ENCODE measurements around the gene GCNA. TPM values are rescaled to one million over a fixed set of nuclear protein-coding genes. Genes with fewer than 3 reads are reported as not detected.
A peak's percentile ranks its signal among the peaks of the same experiment; 100 is the strongest.

GCNA gene
- total and polyA plus RNA-seq, 10 of the 15 experiments (the other 5 are each of a cell fraction or from before 2014, with no cell fraction given): 0.37 to 1.6 (median 0.90) TPM

DNA sequence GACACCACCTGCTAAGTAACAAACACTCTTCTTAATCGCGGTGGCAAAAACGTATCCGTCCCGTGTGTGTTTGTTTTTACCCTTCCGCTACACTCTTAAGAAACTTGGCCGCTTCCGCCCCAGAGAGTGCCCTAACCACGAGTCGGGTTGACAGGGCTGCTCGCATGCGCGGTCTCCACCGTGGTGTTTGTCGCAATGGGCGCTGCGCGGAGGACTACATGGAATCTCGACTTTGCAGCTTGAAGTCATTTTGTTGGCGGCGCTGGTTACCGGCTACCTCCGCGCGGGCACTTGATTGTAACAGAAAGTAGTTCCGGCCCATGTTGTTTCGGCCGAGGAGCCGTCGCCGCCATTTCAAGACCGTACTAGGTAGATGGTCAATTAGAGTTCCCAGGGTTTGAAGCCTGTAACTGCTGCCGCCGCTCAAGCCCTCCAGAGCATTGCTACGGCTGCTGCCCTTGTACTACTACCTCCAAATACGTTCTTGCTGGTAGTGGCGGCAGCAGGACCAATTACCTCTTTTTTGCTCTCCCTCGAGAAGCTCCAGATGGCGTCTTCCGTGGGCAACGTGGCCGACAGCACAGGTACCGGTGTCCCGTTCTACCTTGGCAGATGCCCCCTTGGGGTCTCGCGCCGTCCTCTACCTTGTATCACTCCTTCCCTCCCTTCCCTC lies 45.3 kb upstream of the GCNA start, which contains the start of gene OGT:
Gene OGT (plus strand): TSS at position 352 of the 673 bp plus-strand sequence. CDS start 196 bp downstream, at position 548.
- Histone ChIP-seq H3K4me3 (peak within 1 kb of the TSS; percentile 71), H3K27me3 (replicated peaks in 1 of 2; ENCODE audit: control insufficient read depth in 2 of 2, insufficient read depth in 2 of 2, low read length in 1 of 2) (no peaks in the 10 kb centered on the region), H2AFZ (ENCODE audit: control insufficient read depth, low read depth, low read length) (peak within 1 kb of the TSS; percentile 64), H3K9me3 (replicated peaks; ENCODE audit: control insufficient read depth, insufficient read depth, low read length) (no peaks in the 10 kb centered on the region; the same call in 2 of the 3 replicates), H3K27ac (ENCODE audit: control insufficient read depth, insufficient read depth) (peak within 1 kb of the TSS; percentile 83), H3K36me3 (ENCODE audit: control insufficient read depth in 2 of 2, insufficient read depth in 2 of 2, low read length in 1 of 2) (no peaks in the 10 kb centered on the region), H3K4me1 (ENCODE audit: control insufficient read depth, insufficient read depth, low read length) (0 out of 2 replicates have a peak, but pooled peaks cover 3% of the 10 kb centered on the region), H3K9ac (ENCODE audit: control insufficient read depth, insufficient read depth, low read length) (peak within 1 kb of the TSS; percentile 87), H3K79me2 (ENCODE audit: control insufficient read depth, insufficient read depth, low read length) (peaks cover 49% of the 10 kb centered on the region), H4K20me1 (ENCODE audit: control insufficient read depth, insufficient read depth) (peaks cover 2% of the 10 kb centered on the region; the same call in 1 of the 2 replicates), H3K4me2 (ENCODE audit: control insufficient read depth, insufficient read depth) (peak within 1 kb of the TSS; percentile 75)
- in situ Hi-C loops (cut with MboI): loop anchor here (10.0 kb wide), 1 partner anchor 338 kb away; no protein-coding TSS in a partner anchor
- ChIA-PET CTCF (interaction anchor here (1.0 to 2.3 kb wide), 8 partner anchors 18 to 278 kb away, joined by 3 to 7 read pairs (median 5); no protein-coding TSS in a partner anchor), POLR2A (interaction anchor here (0.6 to 2.3 kb wide), 9 partner anchors 9 to 89 kb away, joined by 3 to 10 read pairs (median 4); no protein-coding TSS in a partner anchor), SMC1A (ENCODE audit: uncharacterized antibody, unreplicated experiment) (interaction anchor here (0.7 to 7.2 kb wide), 13 partner anchors 10 to 167 kb away, joined by 3 to 51 read pairs (median 5); partner anchors contain the start of genes CXCR3 and TAF1), RAD21 (ENCODE audit: unreplicated experiment) (interaction anchor here (1.0 to 2.9 kb wide), 7 partner anchors 19 to 249 kb away, joined by 4 to 10 read pairs (median 6); partner anchors contain the start of genes NONO and TAF1)
- peak; percentile 79 for DNase-seq (ENCODE audit: low read depth, low spot score)
- BruUV-seq (replicated peaks): no TSS peak
- WGBS (ENCODE audit: insufficient coverage, insufficient replicate concordance, low lambda C conversion rate, missing lambda C conversion rate): 26% methylated on average over 47 of the region's 47 CpGs
- intact Hi-C loops (cut with micrococcal nuclease; ENCODE audit: unreplicated experiment): loop anchor here (1.0 to 5.0 kb wide), 2 partner anchors 19 to 166 kb away; partner anchors contain the start of gene TAF1
- no peak for FAIRE-seq
- ATAC-seq: peak; percentile 86
- TF ChIP-seq PAX5 (IDR thresholded peaks at IDR 0.05; ENCODE audit: borderline replicate concordance, low read depth, low read length) (no peak), EED (IDR thresholded peaks at IDR 0.05; ENCODE audit: low read depth) (peak; percentile 36; the same call in 1 of the 2 replicates), RAD51 (IDR thresholded peaks at IDR 0.05) (no peak), CHD2 (IDR thresholded peaks at IDR 0.05; ENCODE audit: borderline replicate concordance, low read depth, low read length) (peak; percentile 97), BMI1 (IDR thresholded peaks at IDR 0.05; ENCODE audit: borderline replicate concordance) (no peak), BCL3 (IDR thresholded peaks at IDR 0.05; ENCODE audit: borderline replicate concordance, insufficient read depth, low read depth, low read length, poor library complexity, severe bottlenecking) (no peak), POLR2AphosphoS2 (IDR thresholded peaks at IDR 0.05; ENCODE audit: low read depth, low read length) (peak; percentile 87; the same call in 1 of the 2 replicates), BCLAF1 (IDR thresholded peaks at IDR 0.05) (no peak), EGR1 (IDR thresholded peaks at IDR 0.05; ENCODE audit: borderline replicate concordance in 1 of 2, low read depth in 2 of 2, low read length in 2 of 2) (no peak), TBL1XR1 (IDR thresholded peaks at IDR 0.05; ENCODE audit: low read depth, low read length) (peak; percentile 87), DPF2 (IDR thresholded peaks at IDR 0.05) (0 out of 2 replicates have a peak, but pooled peaks have one; percentile 39), TCF3 (IDR thresholded peaks at IDR 0.05; ENCODE audit: borderline replicate concordance, insufficient read depth, low read depth, low read length) (0 out of 2 replicates have a peak, but pooled peaks have one; percentile 8), SUZ12 (IDR thresholded peaks at IDR 0.05; ENCODE audit: unreplicated experiment) (no peak), IKZF2 (IDR thresholded peaks at IDR 0.05) (peak; percentile 83 to 87)
- TF ChIP-seq, protein P1, sequence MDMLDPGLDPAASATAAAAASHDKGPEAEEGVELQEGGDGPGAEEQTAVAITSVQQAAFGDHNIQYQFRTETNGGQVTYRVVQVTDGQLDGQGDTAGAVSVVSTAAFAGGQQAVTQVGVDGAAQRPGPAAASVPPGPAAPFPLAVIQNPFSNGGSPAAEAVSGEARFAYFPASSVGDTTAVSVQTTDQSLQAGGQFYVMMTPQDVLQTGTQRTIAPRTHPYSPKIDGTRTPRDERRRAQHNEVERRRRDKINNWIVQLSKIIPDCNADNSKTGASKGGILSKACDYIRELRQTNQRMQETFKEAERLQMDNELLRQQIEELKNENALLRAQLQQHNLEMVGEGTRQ (IDR thresholded peaks at IDR 0.05; ENCODE audit: borderline replicate concordance, low read depth, low read length): no peak
